CD4-positive, alpha-beta T cell treated with Interleukin-12 subunit alpha and Interleukin-12 subunit beta, for 1 hour (primary cell): ENCODE results near the gene LZTS3.
"Not testable (repeated sequence)": the region's sequence is repeated elsewhere in the genome, so short reads cannot be mapped to it uniquely, and the experiment has no call there.

Experiments used
- DNase-seq: peaks from one replicate; pipeline ENCODE4 v3.0.0-alpha.2; 2020

Gene LZTS3

GRCh38 chr20:3172933-3173609 is at the start of gene LZTS3:
Gene LZTS3, minus strand, starts transcription at chr20:3173549. Its CDS starts 6,386 bp downstream, at chr20:3167163.
- peak; percentile 92 for DNase-seq

- no peak for DNase-seq
Measured at GRCh38 chr20:3221398-3222226, 48.3 kb upstream of the LZTS3 start.

- peak; percentile 78 for DNase-seq
Measured at GRCh38 chr20:3218307-3218988, 45.1 kb upstream of the LZTS3 start.

- DNase-seq, result not testable (repeated sequence)
Measured at GRCh38 chr20:3215359-3215917, 42.1 kb upstream of the LZTS3 start.

GRCh38 chr20:3213226-3213625 is 39.9 kb upstream of the LZTS3 start:
- no peak for DNase-seq

GRCh38 chr20:3210346-3210745 is 37.0 kb upstream of the LZTS3 start:
- no peak for DNase-seq

- DNase-seq, result no peak
Measured at GRCh38 chr20:3209946-3210317, 36.6 kb upstream of the LZTS3 start.

GRCh38 chr20:3209257-3209945 is 36.1 kb upstream of the LZTS3 start, which contains the start of gene ITPA:
Gene ITPA, plus strand, starts transcription at chr20:3209498. Its CDS starts 54 bp downstream, at chr20:3209552.
- DNase-seq, result peak; percentile 65

GRCh38 chr20:3208786-3209256 is 35.5 kb upstream of the LZTS3 start:
- DNase-seq, result peak; percentile 16

GRCh38 chr20:3204124-3204794 is 30.9 kb upstream of the LZTS3 start, which contains the start of gene DDRGK1:
Gene DDRGK1, minus strand, starts transcription at chr20:3204682. Its CDS starts 55 bp downstream, at chr20:3204627.
- DNase-seq, result peak; percentile 92

GRCh38 chr20:3203315-3204123 is 30.2 kb upstream of the LZTS3 start:
- DNase-seq, result peak; percentile 24

GRCh38 chr20:3202965-3203314 is 29.6 kb upstream of the LZTS3 start:
- DNase-seq, result no peak

GRCh38 chr20:3199976-3200755 is 26.8 kb upstream of the LZTS3 start:
- no peak for DNase-seq

GRCh38 chr20:3199206-3199605 is 25.9 kb upstream of the LZTS3 start:
- no peak for DNase-seq

- DNase-seq, result no peak
Measured at GRCh38 chr20:3195590-3196237, 22.4 kb upstream of the LZTS3 start.

- DNase-seq, result no peak
Measured at GRCh38 chr20:3194617-3195280, 21.4 kb upstream of the LZTS3 start.

GRCh38 chr20:3193806-3194616 is 20.7 kb upstream of the LZTS3 start:
- no peak for DNase-seq
